ENCODE results near the gene PMPCA. TPM values are rescaled to one million over a fixed set of nuclear protein-coding genes. Genes with fewer than 3 reads are reported as not detected.

PMPCA gene
- total and polyA plus RNA-seq, 2 of the 13 experiments (the other 11 are each of a cell fraction or from before 2014, with no cell fraction given), result 70.2 to 88.4 TPM

DNA sequence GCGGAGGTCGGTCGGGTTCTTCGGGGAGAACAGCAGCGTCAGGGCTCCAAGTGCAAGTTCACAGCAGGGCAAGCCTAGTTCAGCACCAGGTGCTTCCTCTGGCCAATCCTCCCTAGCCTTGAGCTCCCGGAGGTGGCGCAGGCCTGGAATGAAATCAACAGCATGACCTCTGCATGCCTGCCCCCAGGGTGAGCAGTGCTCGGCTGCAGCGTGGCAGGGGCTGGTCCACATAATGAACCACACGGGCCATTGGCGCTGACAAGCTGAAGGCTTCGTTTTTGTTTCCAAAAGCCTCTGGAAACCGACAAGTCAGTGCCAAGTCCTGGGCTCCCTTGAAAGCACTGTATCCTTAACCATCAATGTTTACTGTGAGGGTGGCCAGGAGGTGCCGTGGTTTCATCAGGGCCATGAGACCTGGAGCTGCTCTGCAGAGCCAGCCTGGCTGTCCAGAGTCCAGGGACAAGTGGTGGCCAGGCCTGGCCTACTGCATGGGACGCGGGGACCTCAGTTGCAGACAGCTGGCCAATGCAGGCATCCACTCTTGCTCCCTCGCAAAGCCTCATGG lies 31.3 kb downstream of the PMPCA start (continued):
- TF ChIP-seq PHF5A (CRISPR knock-in tag; IDR thresholded peaks at IDR 0.05; ENCODE audit: low read depth, unreplicated experiment) (peak; percentile 18), ZNF761 (CRISPR knock-in tag; conservative IDR thresholded peaks at IDR 0.05) (0 out of 2 replicates have a peak, but pooled peaks have one; percentile 30), SIN3B (IDR thresholded peaks at IDR 0.05; ENCODE audit: low read length) (no peak), ARNT (IDR thresholded peaks at IDR 0.05) (no peak), GTF3A (CRISPR knock-in tag; conservative IDR thresholded peaks at IDR 0.05) (no peak), ZNF136 (CRISPR knock-in tag; IDR thresholded peaks at IDR 0.05; ENCODE audit: low read depth) (no peak), GTF2F1 (IDR thresholded peaks at IDR 0.05; ENCODE audit: low read length) (no peak), ZBTB20 (CRISPR knock-in tag; IDR thresholded peaks at IDR 0.05; ENCODE audit: borderline replicate concordance, low read depth) (no peak), ZNF383 (CRISPR knock-in tag; IDR thresholded peaks at IDR 0.05; ENCODE audit: borderline replicate concordance) (no peak), EHMT2 (IDR thresholded peaks at IDR 0.05; ENCODE audit: borderline replicate concordance, low read depth, low read length) (no peak), HNRNPLL (IDR thresholded peaks at IDR 0.05; ENCODE audit: low read depth, low read length, poor library complexity, severe bottlenecking) (no peak), ATF7 (IDR thresholded peaks at IDR 0.05) (no peak), ATF7 (CRISPR knock-in tag; IDR thresholded peaks at IDR 0.05) (no peak), SOX13 (IDR thresholded peaks at IDR 0.05) (no peak), SOX13 (CRISPR knock-in tag; conservative IDR thresholded peaks at IDR 0.05 in 1 of 2, IDR thresholded peaks at IDR 0.05 in 1 of 2) (no peak; a peak in 1 of 4 replicates), FOXA3 (CRISPR knock-in tag; IDR thresholded peaks at IDR 0.05) (0 out of 2 replicates have a peak, but pooled peaks have one; percentile 36), NKX3-1 (CRISPR knock-in tag; IDR thresholded peaks at IDR 0.05) (no peak), ZNF530 (CRISPR knock-in tag; IDR thresholded peaks at IDR 0.05; ENCODE audit: low read depth) (no peak), MYC (CRISPR knock-in tag; IDR thresholded peaks at IDR 0.05; ENCODE audit: borderline replicate concordance) (no peak), MTA1 (CRISPR knock-in tag; IDR thresholded peaks at IDR 0.05; ENCODE audit: borderline replicate concordance) (peak; percentile 57; the same call in 1 of the 2 replicates), SPEN (CRISPR knock-in tag; IDR thresholded peaks at IDR 0.05; ENCODE audit: low read depth) (peak; percentile 67; the same call in 1 of the 2 replicates), ZNF251 (CRISPR knock-in tag; IDR thresholded peaks at IDR 0.05) (no peak)
- TF ChIP-seq, protein P1, sequence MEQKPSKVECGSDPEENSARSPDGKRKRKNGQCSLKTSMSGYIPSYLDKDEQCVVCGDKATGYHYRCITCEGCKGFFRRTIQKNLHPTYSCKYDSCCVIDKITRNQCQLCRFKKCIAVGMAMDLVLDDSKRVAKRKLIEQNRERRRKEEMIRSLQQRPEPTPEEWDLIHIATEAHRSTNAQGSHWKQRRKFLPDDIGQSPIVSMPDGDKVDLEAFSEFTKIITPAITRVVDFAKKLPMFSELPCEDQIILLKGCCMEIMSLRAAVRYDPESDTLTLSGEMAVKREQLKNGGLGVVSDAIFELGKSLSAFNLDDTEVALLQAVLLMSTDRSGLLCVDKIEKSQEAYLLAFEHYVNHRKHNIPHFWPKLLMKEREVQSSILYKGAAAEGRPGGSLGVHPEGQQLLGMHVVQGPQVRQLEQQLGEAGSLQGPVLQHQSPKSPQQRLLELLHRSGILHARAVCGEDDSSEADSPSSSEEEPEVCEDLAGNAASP (CRISPR knock-in tag; IDR thresholded peaks at IDR 0.05; ENCODE audit: borderline replicate concordance), result no peak
- TF ChIP-seq, protein P2, sequence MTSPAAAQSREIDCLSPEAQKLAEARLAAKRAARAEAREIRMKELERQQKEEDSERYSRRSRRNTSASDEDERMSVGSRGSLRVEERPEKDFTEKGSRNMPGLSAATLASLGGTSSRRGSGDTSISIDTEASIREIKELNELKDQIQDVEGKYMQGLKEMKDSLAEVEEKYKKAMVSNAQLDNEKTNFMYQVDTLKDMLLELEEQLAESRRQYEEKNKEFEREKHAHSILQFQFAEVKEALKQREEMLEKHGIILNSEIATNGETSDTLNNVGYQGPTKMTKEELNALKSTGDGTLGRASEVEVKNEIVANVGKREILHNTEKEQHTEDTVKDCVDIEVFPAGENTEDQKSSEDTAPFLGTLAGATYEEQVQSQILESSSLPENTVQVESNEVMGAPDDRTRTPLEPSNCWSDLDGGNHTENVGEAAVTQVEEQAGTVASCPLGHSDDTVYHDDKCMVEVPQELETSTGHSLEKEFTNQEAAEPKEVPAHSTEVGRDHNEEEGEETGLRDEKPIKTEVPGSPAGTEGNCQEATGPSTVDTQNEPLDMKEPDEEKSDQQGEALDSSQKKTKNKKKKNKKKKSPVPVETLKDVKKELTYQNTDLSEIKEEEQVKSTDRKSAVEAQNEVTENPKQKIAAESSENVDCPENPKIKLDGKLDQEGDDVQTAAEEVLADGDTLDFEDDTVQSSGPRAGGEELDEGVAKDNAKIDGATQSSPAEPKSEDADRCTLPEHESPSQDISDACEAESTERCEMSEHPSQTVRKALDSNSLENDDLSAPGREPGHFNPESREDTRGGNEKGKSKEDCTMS (CRISPR knock-in tag; conservative IDR thresholded peaks at IDR 0.05), result no peak
- TF ChIP-seq, protein P3, sequence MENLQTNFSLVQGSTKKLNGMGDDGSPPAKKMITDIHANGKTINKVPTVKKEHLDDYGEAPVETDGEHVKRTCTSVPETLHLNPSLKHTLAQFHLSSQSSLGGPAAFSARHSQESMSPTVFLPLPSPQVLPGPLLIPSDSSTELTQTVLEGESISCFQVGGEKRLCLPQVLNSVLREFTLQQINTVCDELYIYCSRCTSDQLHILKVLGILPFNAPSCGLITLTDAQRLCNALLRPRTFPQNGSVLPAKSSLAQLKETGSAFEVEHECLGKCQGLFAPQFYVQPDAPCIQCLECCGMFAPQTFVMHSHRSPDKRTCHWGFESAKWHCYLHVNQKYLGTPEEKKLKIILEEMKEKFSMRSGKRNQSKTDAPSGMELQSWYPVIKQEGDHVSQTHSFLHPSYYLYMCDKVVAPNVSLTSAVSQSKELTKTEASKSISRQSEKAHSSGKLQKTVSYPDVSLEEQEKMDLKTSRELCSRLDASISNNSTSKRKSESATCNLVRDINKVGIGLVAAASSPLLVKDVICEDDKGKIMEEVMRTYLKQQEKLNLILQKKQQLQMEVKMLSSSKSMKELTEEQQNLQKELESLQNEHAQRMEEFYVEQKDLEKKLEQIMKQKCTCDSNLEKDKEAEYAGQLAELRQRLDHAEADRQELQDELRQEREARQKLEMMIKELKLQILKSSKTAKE (CRISPR knock-in tag; IDR thresholded peaks at IDR 0.05; ENCODE audit: borderline replicate concordance), result no peak
- TF ChIP-seq, protein P4, sequence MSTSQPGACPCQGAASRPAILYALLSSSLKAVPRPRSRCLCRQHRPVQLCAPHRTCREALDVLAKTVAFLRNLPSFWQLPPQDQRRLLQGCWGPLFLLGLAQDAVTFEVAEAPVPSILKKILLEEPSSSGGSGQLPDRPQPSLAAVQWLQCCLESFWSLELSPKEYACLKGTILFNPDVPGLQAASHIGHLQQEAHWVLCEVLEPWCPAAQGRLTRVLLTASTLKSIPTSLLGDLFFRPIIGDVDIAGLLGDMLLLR (CRISPR knock-in tag; IDR thresholded peaks at IDR 0.05), result no peak

All from HepG2 (cell line).